Left ventricle myocardium superior (tissue), 1 donor: ENCODE measurements around the gene DDX11. TPM values are rescaled to one million over a fixed set of nuclear protein-coding genes. Genes with fewer than 3 reads are reported as not detected.
"Not testable (repeated sequence)": the region's sequence is repeated elsewhere in the genome, so short reads cannot be mapped to it uniquely, and the experiment has no call there.

Experiments
- ATAC-seq: fragments of 200-7000 bp; cut with Tn5 transposase; one replicate; pipeline ENCODE4 v1.9.1; 2020; ENCODE audit warnings: mild to moderate bottlenecking, moderate library complexity
- DNase-seq: peaks from one replicate; pipeline ENCODE4 v3.0.0-alpha.2; 2020
- intact Hi-C: fragments of 100-400 bp; cut with micrococcal nuclease; formaldehyde crosslinking; loops from one replicate; pipeline ENCODE4 v1.11.0; 2022
- total RNA-seq: library from RNA; stranded (reverse); fragmentation: NEBNext Ultra II Directional; extraction: Animal tissue kit (Norgen Biotek cat#: 25700); gene quantifications from one replicate; pipeline ENCODE4 v1.2.1, GENCODE V29; 2021
- donor health status: DM: no; HTN: yes; CAD: no; lungs with severe emphysema.

DDX11 gene
- total RNA-seq, 1 donor from 2014 or later = 5.0 TPM

DNA sequence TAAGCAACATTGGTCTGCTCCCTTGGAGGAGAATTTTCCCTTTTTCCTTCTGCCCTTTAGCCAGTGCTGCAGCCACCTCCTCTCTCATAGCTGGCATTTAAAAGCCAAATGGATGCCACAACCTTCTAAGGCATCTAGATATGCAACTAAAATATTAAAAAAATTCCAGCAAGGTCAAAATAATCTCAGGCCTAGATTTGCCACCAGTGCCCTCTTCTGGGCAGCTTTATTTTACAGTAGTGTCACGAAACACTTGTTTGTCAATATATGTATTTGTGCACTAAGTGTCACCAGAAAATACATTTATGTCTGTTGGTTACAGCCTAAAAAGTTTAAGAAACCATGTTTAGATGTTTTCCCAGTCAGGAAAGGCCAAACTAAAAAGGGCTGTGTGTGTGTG, 19.7 kb upstream of the DDX11 start:
- peak; percentile 64 for ATAC-seq
- DNase-seq, intact Hi-C loops: not testable (repeated sequence)

DNA sequence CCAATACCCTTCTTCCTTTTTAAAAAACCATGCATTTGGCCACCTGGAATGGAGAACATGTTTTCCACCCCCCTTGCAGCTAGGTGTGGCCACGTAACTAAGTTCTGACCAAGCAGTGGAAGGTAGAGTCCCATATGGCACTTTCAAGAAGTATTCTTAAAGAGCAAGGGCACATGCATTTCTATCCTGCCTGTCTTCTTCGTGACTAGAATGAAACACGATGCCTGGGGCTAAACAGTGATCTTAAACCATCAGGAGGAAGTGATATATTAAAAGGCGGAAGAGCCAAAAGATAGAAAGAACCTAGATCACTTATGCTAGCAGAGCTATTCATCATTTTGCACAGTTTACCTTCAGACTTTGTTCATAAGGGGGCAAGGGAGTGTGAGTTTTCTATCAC, 16.0 kb upstream of the DDX11 start:
- ATAC-seq = no peak
- intact Hi-C loops = no loop called here
- no peak for DNase-seq

DNA sequence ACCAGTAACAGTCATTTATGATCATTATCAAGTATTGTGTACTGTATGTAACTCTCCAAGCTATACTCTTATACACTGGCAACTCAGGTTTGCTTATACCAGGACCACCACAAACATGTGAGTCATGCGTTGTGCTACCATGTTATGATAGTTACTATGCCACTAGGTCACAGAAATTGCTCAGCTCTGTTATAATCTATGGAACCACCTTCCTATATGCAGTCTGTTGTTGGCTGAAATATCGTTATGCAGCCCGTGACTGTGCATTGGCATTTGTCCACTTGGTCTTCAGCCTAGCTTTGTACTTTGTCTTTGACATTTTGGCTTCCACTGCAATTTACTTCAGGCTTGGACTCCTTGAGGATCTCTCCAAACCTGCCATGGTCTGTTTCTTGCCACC, 7.5 kb upstream of the DDX11 start:
- intact Hi-C loops, DNase-seq, ATAC-seq: not testable (repeated sequence)

GRCh38 chr12:31067656-31068055, 6.0 kb upstream of the DDX11 start:
- DNase-seq, intact Hi-C loops, ATAC-seq: not testable (repeated sequence)

DNA sequence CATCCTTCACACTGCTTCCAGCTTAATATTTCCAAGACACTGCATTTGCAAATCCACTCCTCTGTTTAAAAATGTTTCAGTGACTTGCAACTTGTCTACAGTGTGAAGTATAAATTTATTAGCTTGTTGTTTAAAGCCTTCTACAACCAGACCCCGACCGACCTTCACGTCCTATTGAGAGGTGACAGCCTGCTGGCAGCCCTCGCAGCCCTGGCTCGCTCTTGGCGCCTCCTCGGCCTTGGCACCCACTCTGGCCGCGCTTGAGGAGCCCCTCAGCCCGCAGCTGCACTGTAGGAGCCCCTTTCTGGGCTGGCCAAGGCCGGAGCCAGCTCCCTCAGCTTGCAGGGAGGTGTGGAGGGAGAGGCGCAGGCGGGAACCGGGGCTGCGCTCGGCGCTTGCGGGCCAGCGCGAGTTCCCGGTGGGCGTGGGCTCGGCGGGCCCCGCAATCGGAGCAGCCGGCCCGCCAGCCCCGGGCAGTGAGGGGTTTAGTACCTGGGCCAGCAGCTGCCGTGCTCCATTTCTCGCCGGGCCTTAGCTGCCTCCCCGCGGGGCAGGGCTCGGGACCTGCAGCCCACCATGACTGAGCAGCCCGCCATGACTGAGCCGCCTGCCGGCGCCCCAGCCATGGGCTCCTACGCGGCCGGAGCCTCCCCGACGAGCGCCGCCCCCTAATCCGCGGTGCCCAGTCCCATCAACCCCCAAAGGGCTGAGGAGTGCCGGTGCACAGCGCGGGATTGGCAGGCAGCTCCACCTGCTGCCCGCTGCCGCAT, 2.5 kb upstream of the DDX11 start:
- DNase-seq, intact Hi-C loops, ATAC-seq: not testable (repeated sequence)

DNA sequence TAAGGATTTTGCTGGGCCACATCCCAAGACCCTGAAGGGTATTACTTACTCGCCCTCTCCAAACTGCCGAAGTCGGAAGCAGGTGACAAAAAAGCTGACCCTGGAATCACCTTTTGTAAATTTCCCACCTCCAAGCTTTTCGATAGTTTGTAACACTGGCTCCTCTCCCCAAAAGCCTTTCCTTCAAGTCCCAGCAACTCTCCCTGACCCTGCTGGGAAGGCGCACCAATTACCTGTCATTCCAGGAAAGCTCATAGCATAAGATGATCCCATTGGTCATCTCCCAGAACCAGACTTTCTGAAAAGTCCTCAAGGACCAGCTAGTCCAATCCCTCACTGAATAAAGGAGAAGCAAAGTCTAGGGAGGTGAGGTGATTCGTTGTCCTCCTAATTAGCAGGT, 698 bp upstream of the DDX11 start:
- intact Hi-C loops, ATAC-seq, DNase-seq: not testable (repeated sequence)

- intact Hi-C loops, DNase-seq: not testable (repeated sequence)
- ATAC-seq = peak; percentile 39
Observed at GRCh38 chr12:31074333-31074874, 744 bp downstream of the DDX11 start.

GRCh38 chr12:31076150-31076549, 2.5 kb downstream of the DDX11 start:
- ATAC-seq, DNase-seq, intact Hi-C loops: not testable (repeated sequence)

- DNase-seq, intact Hi-C loops: not testable (repeated sequence)
Observed at GRCh38 chr12:31077095-31077494, 3.4 kb downstream of the DDX11 start.

GRCh38 chr12:31077998-31078397, 4.3 kb downstream of the DDX11 start:
- ATAC-seq, intact Hi-C loops, DNase-seq: not testable (repeated sequence)

More at GRCh38 chr12:31077095-31077494, 3.4 kb downstream of the DDX11 start:
- ATAC-seq = not testable (repeated sequence)

GRCh38 chr12:31079421-31079820, 5.8 kb downstream of the DDX11 start:
- intact Hi-C loops, ATAC-seq, DNase-seq: not testable (repeated sequence)

- not testable (repeated sequence) for ATAC-seq
Observed at GRCh38 chr12:31080221-31080620, 6.6 kb downstream of the DDX11 start.

GRCh38 chr12:31081274-31081673, 7.6 kb downstream of the DDX11 start:
- intact Hi-C loops, ATAC-seq, DNase-seq: not testable (repeated sequence)

More at GRCh38 chr12:31080221-31080620, 6.6 kb downstream of the DDX11 start:
- DNase-seq, intact Hi-C loops: not testable (repeated sequence)

DNA sequence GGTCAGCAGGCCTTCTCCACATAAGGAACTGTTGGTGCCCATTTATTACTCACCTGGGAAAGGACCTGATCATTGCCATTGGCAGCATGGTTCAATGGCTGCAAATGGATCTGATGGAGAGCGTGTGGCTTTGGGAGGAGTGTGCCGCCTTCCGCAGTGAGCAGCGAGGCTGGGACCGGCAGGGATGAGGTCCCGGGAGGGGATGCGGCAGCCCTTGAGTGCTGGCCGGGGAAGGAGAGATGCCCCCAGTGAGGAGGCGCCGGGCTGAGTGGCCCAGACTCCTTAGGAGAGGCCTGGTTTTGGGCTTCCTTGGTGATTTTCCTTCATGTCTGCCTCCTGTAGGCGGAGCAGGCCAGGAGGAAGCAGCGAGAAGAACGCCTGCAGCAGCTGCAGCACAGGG, 10.6 kb downstream of the DDX11 start:
- DNase-seq, intact Hi-C loops, ATAC-seq: not testable (repeated sequence)

- intact Hi-C loops, DNase-seq, ATAC-seq: not testable (repeated sequence)
Observed at GRCh38 chr12:31086032-31086431, 12.4 kb downstream of the DDX11 start.

- intact Hi-C loops, ATAC-seq, DNase-seq: not testable (repeated sequence)
Observed at GRCh38 chr12:31087486-31087885, 13.8 kb downstream of the DDX11 start.

GRCh38 chr12:31087956-31088355, 14.3 kb downstream of the DDX11 start:
- intact Hi-C loops, DNase-seq, ATAC-seq: not testable (repeated sequence)

GRCh38 chr12:31089072-31089471, 15.4 kb downstream of the DDX11 start:
- intact Hi-C loops = no loop called here
- DNase-seq (no peak), ATAC-seq (no peak)

DNA sequence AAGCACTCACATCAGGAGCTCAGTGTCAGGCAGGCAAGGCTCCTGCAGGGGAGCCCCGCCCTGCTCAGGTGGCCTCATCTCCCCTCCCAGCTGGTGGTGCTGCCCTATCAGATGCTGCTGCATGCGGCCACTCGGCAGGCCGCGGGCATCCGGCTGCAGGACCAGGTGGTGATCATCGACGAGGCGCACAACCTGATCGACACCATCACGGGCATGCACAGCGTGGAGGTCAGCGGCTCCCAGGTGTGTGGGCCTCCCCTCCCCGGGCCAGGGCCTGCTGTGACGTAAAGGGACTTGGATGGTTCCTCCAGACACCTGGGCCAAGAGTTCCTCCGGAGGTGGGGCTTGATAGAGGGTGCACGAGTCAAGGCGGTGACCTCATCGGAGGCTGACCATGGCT, 18.0 kb downstream of the DDX11 start:
- ATAC-seq, DNase-seq, intact Hi-C loops: not testable (repeated sequence)

GRCh38 chr12:31092718-31093117, 19.1 kb downstream of the DDX11 start:
- intact Hi-C loops, DNase-seq, ATAC-seq: not testable (repeated sequence)
